NCI-H128 (cell line): Measurements from ENCODE around the gene AGTRAP.
A peak's percentile ranks its signal among the peaks of the same experiment; 100 is the strongest.

Source experiments
- DNase-seq: peaks from one replicate; lab custom pipeline; 2025; ENCODE audit not compliant: unreplicated experiment; lab: John Stamatoyannopoulos, UW

The AGTRAP gene

GRCh38 chr1:11733306-11733705 is 2.6 kb upstream of the AGTRAP start:
- DNase-seq, result no peak

GRCh38 chr1:11735531-11735853 is 444 bp upstream of the AGTRAP start:
- no peak for DNase-seq

GRCh38 chr1:11736746-11737639 is 1.1 kb downstream of the AGTRAP start:
- no peak for DNase-seq

- DNase-seq, result no peak
These were observed 2.2 kb downstream of the AGTRAP start for GRCh38 chr1:11738096-11738495.

- DNase-seq, result no peak
These were observed 2.8 kb downstream of the AGTRAP start for GRCh38 chr1:11738783-11739182.

- no peak for DNase-seq
These were observed 4.6 kb downstream of the AGTRAP start for GRCh38 chr1:11740258-11741192.

GRCh38 chr1:11741482-11741881 is 5.5 kb downstream of the AGTRAP start:
- no peak for DNase-seq

- DNase-seq, result no peak
These were observed 6.1 kb downstream of the AGTRAP start for GRCh38 chr1:11741919-11742558.

- no peak for DNase-seq
These were observed 8.4 kb downstream of the AGTRAP start for GRCh38 chr1:11744287-11744686.

- DNase-seq, result no peak
These were observed 10.2 kb downstream of the AGTRAP start for GRCh38 chr1:11746092-11746491.

- no peak for DNase-seq
These were observed 11.0 kb downstream of the AGTRAP start for GRCh38 chr1:11746795-11747487.

GRCh38 chr1:11748294-11749202 is 12.6 kb downstream of the AGTRAP start:
- DNase-seq, result no peak

GRCh38 chr1:11749203-11749689 is 13.3 kb downstream of the AGTRAP start:
- peak; percentile 8 for DNase-seq

GRCh38 chr1:11749996-11750395 is 14.1 kb downstream of the AGTRAP start:
- no peak for DNase-seq

- DNase-seq, result no peak
These were observed 15.2 kb downstream of the AGTRAP start for GRCh38 chr1:11751087-11751486.

- no peak for DNase-seq
These were observed 16.6 kb downstream of the AGTRAP start for GRCh38 chr1:11752359-11753088.

GRCh38 chr1:11753555-11754208 is 17.7 kb downstream of the AGTRAP start:
- no peak for DNase-seq

GRCh38 chr1:11757047-11757446 is 21.1 kb downstream of the AGTRAP start:
- no peak for DNase-seq
